GM12878 (cell line): ENCODE data around the gene JPT1. TPM values are rescaled to one million over a fixed set of nuclear protein-coding genes. Genes with fewer than 3 reads are reported as not detected.

Source experiments
- ATF3 ChIP-seq: IDR thresholded peaks from 2 replicates; pipeline ENCODE4 v1.6.1; 2011; ENCODE audit warnings: low read depth, mild to moderate bottlenecking, low read length, moderate library complexity, borderline replicate concordance; ENCODE audit errors: extremely low read depth
- CEBPZ ChIP-seq: fragments of 150-350 bp; IDR thresholded peaks from 2 replicates; pipeline ENCODE4 v1.6.1; 2016; ENCODE audit warnings: low read depth, low read length
- DPF2 ChIP-seq: fragments of 450-650 bp; IDR thresholded peaks from 2 replicates; pipeline ENCODE4 v1.6.1; 2017; ENCODE audit warnings: mild to moderate bottlenecking
- EP300 ChIP-seq, 2 experiments: fragments of 150-350 bp in 1 of 2; IDR thresholded peaks; 2 replicates each; pipeline ENCODE4 v1.6.1; 2011 to 2012; ENCODE audit warnings: low read depth in 2 of 2, low read length in 2 of 2, borderline replicate concordance in 1 of 2, improper control_type of control experiment in 1 of 2, inconsistent platforms in 1 of 2; ENCODE audit not compliant: control insufficient read depth in 1 of 2
- FOS ChIP-seq: IDR thresholded peaks from 3 replicates; pipeline ENCODE4 v1.6.1; 2011; ENCODE audit warnings: borderline replicate concordance; ENCODE audit not compliant: insufficient read length; ENCODE audit errors: extremely low read depth
- FOXM1 ChIP-seq: IDR thresholded peaks from 2 replicates; pipeline ENCODE4 v1.6.1; 2012; ENCODE audit warnings: low read depth, mild to moderate bottlenecking, inconsistent platforms, low read length, moderate library complexity
- IKZF2 ChIP-seq, 2 experiments: fragments of 450-650 bp; IDR thresholded peaks; 2 replicates each; pipeline ENCODE4 v1.6.1; 2017; ENCODE audit warnings: mild to moderate bottlenecking in 2 of 2, moderate library complexity in 2 of 2
- JUND ChIP-seq: IDR thresholded peaks from 2 replicates; pipeline ENCODE4 v1.6.1; 2012; ENCODE audit warnings: low read depth, mild to moderate bottlenecking, low read length, improper control_type of control experiment, moderate library complexity
- KLF5 ChIP-seq: fragments of 450-650 bp; IDR thresholded peaks from 2 replicates; pipeline ENCODE4 v1.6.1; 2014; ENCODE audit warnings: mild to moderate bottlenecking; ENCODE audit not compliant: partially characterized antibody
- MYC ChIP-seq: IDR thresholded peaks from 2 replicates; pipeline ENCODE4 v1.6.1; 2011; ENCODE audit warnings: mild to moderate bottlenecking, low read length, moderate library complexity, inconsistent platforms; ENCODE audit not compliant: insufficient read depth, insufficient replicate concordance, insufficient read length, severe bottlenecking
- NBN ChIP-seq: fragments of 450-650 bp; IDR thresholded peaks from 2 replicates; pipeline ENCODE4 v1.6.1; 2016
- NR2C2 ChIP-seq: IDR thresholded peaks from 2 replicates; pipeline ENCODE4 v1.6.1; 2011; ENCODE audit warnings: borderline replicate concordance, low read depth; ENCODE audit not compliant: control insufficient read depth, insufficient read length
- NRF1 ChIP-seq: conservative IDR thresholded peaks from 2 replicates; pipeline ENCODE4 v1.6.1; 2011; ENCODE audit warnings: mild to moderate bottlenecking, low read depth, low read length, improper control_type of control experiment
- PML ChIP-seq: IDR thresholded peaks from 2 replicates; pipeline ENCODE4 v1.6.1; 2012; ENCODE audit warnings: low read length, inconsistent platforms
- POLR2AphosphoS2 ChIP-seq: IDR thresholded peaks from 2 replicates; pipeline ENCODE4 v1.6.1; 2011; ENCODE audit warnings: low read depth, mild to moderate bottlenecking, low read length, improper control_type of control experiment, moderate library complexity
- POLR2AphosphoS5 ChIP-seq: IDR thresholded peaks from 2 replicates; pipeline ENCODE4 v1.6.1; 2011; ENCODE audit warnings: mild to moderate bottlenecking, low read length, inconsistent platforms
- RB1 ChIP-seq: fragments of 450-650 bp; formaldehyde crosslinking; IDR thresholded peaks from 2 replicates; pipeline ENCODE4 v1.6.1; 2017; ENCODE audit warnings: mild to moderate bottlenecking, borderline replicate concordance
- RELA ChIP-seq: fragments of 450-650 bp; IDR thresholded peaks from 2 replicates; pipeline ENCODE4 v1.8.0; 2014; ENCODE audit warnings: borderline replicate concordance; ENCODE audit not compliant: partially characterized antibody
- SIN3A ChIP-seq: IDR thresholded peaks from 2 replicates; pipeline ENCODE4 v1.6.1; 2012; ENCODE audit warnings: low read depth, low read length, improper control_type of control experiment
- SMAD5 ChIP-seq: IDR thresholded peaks from 2 replicates; pipeline ENCODE4 v1.6.1; 2016; ENCODE audit warnings: antibody characterized with exemption, low read depth
- SP1 ChIP-seq: IDR thresholded peaks from one replicate; pipeline ENCODE4 v1.6.1; 2011; ENCODE audit warnings: low read depth, low read length
- SREBF1 ChIP-seq: IDR thresholded peaks from 2 replicates; pipeline ENCODE4 v1.6.1; 2012; ENCODE audit warnings: mild to moderate bottlenecking, low read length
- SREBF2 ChIP-seq: IDR thresholded peaks from 2 replicates; pipeline ENCODE4 v1.6.1; 2012; ENCODE audit warnings: mild to moderate bottlenecking, low read length
- SUZ12 ChIP-seq: fragments of 200-600 bp; sonication (generic); IDR thresholded peaks from one replicate; pipeline ENCODE4 v1.6.1; 2018; ENCODE audit warnings: antibody characterized with exemption, mild to moderate bottlenecking; ENCODE audit not compliant: unreplicated experiment
- TAF1 ChIP-seq: IDR thresholded peaks from 2 replicates; pipeline ENCODE4 v1.6.1; 2011; ENCODE audit warnings: mild to moderate bottlenecking, low read depth, low read length, borderline replicate concordance
- TBL1XR1 ChIP-seq: IDR thresholded peaks from 2 replicates; pipeline ENCODE4 v1.6.1; 2012; ENCODE audit warnings: low read depth, low read length, improper control_type of control experiment
- USF1 ChIP-seq: IDR thresholded peaks from 2 replicates; pipeline ENCODE4 v1.6.1; 2011; ENCODE audit warnings: borderline replicate concordance, low read depth, mild to moderate bottlenecking, moderate library complexity, mixed read lengths, low read length; ENCODE audit not compliant: insufficient read depth; ENCODE audit errors: extremely low read length
- polyA plus RNA-seq, 11 experiments: library from polyadenylated mRNA; depleted of rRNA in 4 of 11; unstranded in 6 of 11; stranded (reverse) in 5 of 11; fragments of >200 nt; fragmentation: Nextera tagmentation in 4 of 11; fragmentation: Illumina TruSeq in 1 of 11; extraction: Ambion mirVana in 4 of 11; extraction: Trizol in 1 of 11; gene quantifications; 1 replicate in 1 of 11; 2 replicates in 10 of 11; pipeline versions ENCODE4 v1.2.1 to v1.2.3, GENCODE V29; 2011 to 2016; ENCODE audit warnings: inconsistent platforms in 2 of 11, missing spikeins in 2 of 11, low read depth in 1 of 11
- total RNA-seq, 4 experiments: library from RNA; depleted of rRNA in 3 of 4; stranded (reverse); fragments of >200 nt in 3 of 4; fragmentation: Illumina TruSeq in 1 of 4; extraction: Trizol in 1 of 4; gene quantifications; 2 replicates each; pipeline versions ENCODE4 v1.2.1 to v1.2.3, GENCODE V29; 2013 to 2021

The JPT1 gene
- total and polyA plus RNA-seq, 10 of the 15 experiments (the other 5 are each of a cell fraction or from before 2014, with no cell fraction given), result 79.7 to 651 (median 323) TPM

- TF ChIP-seq USF1 (no peak), RB1 (peak; percentile 90; the same call in 1 of the 2 replicates), NBN (peak; percentile 49; the same call in 1 of the 2 replicates), MYC (no peak), PML (peak; percentile 98), CEBPZ (peak; percentile 84), RELA (peak; percentile 21), FOXM1 (peak; percentile 46; the same call in 1 of the 2 replicates), NRF1 (no peak), TBL1XR1 (no peak), SMAD5 (peak; percentile 98), TAF1 (peak; percentile 90), DPF2 (peak; percentile 97), NR2C2 (no peak), POLR2AphosphoS5 (peak; percentile 100), SIN3A (peak; percentile 90), KLF5 (peak; percentile 80), EP300 (IDR thresholded peaks at IDR 0.05; ENCODE audit: borderline replicate concordance in 1 of 2, control insufficient read depth in 1 of 2, low read depth in 2 of 2, low read length in 2 of 2) (no peak), FOS (peak; percentile 83), POLR2AphosphoS2 (peak; percentile 99), IKZF2 (IDR thresholded peaks at IDR 0.05) (0 out of 4 replicates have a peak, but pooled peaks of 1 of the 2 experiments have one; percentile 16), SREBF2 (no peak), SREBF1 (no peak), SP1 (peak; percentile 99), ATF3 (no peak), SUZ12 (no peak), JUND (no peak)
Measured at GRCh38 chr17:75154195-75155106, at the start of gene JPT1 (continued).
